Stimulated activated naive CD8-positive, alpha-beta T cell treated with anti-CD3 and anti-CD28 coated beads, Interleukin-15, Interleukin-2, amounts not matched to agents 100 U/mL and 50 U/mL, for 24 hours (primary cell): Measurements from ENCODE around the gene CCDC171.

Experiments used
- ATAC-seq: fragments of 150-1000 bp; cut with Tn5 transposase; one replicate; pipeline ENCODE4 v1.10.0; 2021
- DNase-seq: peaks from one replicate; pipeline ENCODE4 v3.0.0; 2021

Gene CCDC171

DNA sequence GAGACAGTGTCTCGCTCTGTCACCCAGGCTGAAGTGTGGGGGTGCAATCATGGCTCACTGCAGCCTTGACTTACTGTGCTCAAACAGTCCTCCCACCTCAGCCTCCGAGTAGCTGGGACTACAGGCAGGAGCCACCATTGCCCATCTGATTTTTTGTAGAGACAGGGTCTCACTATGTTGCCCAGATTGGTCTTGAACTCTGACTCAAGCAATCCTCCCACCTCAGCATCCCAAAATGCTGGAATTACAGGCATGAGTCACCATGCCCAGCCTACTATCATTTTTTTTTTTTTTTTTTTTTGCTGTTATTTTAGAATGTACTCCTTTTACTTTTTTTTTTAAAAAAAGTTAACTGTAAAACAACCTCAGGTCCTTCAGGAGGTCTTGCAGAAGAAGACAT lies 449.0 kb downstream of the CCDC171 start:
- no peak for ATAC-seq
- DNase-seq, result no peak

DNA sequence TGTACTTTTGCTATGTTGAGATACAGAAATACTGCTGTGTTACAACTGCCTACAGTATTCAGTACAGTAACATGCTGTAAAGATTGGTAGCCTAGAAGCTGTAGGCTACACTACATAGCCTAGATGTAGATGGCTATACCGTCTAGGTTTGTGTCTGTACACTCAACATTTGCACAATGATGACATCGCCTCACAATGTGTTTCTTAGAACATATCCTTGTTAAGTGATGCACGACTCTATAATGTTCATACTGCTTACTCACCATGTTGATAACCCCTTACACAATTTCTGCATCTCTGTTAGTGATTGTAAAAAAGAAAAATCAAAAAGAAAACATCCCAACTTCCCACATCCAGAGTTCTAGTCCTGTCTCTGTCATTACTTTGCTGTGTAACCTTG lies 450.0 kb downstream of the CCDC171 start:
- DNase-seq (no peak), ATAC-seq (no peak)

DNA sequence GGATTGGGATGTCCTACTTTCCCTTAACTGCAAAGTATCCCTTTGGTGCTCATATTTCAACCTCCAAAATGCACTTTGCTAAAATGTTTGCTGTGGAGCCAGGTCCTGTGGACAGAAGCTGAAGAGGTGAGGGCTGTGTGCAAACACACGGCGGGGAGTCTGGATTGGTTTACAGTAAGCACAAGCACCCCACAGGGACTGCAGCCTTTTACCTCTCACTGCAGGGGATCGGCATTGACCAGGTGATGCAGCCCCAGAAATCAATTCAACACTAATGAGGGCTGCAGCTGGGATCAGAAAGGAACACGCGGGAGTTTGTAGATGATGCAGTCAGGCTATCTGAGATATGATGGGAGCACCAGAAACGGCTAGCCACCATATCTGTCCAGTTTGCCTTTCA lies 450.9 kb downstream of the CCDC171 start:
- ATAC-seq (no peak), DNase-seq (no peak)

DNA sequence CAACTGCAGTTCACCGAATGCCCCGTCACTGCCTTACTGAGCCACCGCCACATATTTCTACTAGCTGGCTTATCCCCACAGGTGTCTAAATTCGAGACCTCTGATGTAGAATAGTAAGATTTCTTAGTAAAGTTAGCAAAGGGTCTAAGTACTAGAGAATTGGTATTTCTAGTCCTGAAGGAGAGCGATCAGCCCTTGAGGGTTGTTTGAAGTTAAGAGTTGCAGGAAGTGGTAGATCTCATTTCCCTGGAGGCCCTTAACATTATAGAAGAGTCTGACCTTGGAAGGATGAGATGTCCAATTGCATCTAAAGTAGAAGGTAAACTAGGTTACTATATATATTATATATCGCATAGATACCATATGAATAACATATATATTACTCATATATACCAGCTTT lies 451.8 kb downstream of the CCDC171 start:
- DNase-seq (no peak), ATAC-seq (no peak)

DNA sequence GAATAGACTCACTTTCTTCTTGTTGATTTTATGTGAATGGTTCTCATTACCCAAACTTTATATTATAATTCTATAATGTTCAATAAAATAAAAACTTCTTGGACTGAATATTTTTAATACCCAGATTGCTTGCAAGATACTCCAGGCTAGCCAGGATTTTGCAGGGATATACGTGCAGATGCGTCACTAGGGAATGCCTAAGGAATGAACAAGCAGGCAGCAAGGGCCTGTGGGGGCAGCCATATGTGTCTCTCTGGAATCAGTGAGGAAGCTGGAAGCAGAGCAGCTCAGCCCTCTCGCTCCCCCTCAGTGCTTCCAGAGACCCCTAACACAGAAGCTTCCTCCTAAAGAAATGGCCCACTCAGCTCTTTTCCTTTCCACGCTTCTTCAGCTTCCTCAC lies 457.4 kb downstream of the CCDC171 start:
- ATAC-seq (no peak), DNase-seq (no peak)

DNA sequence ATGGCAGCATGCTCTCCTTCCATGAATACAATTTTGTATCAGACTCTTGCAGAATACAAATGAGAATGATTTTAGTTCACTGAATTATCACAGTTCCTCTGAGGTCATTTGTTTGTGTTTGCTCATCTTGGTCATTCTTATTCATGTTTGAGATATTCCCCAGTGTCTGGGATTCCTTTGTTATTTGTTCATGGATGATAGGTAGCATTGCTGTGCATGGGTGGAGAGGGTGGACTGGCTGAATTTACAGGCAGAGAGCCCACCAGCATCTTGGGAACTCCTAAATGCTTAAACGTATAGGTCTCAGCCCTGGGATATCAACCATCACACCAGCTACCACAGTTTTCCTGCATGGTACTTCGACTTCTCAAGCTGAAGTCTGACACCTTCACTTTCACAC lies 459.8 kb downstream of the CCDC171 start:
- DNase-seq (no peak), ATAC-seq (no peak)

DNA sequence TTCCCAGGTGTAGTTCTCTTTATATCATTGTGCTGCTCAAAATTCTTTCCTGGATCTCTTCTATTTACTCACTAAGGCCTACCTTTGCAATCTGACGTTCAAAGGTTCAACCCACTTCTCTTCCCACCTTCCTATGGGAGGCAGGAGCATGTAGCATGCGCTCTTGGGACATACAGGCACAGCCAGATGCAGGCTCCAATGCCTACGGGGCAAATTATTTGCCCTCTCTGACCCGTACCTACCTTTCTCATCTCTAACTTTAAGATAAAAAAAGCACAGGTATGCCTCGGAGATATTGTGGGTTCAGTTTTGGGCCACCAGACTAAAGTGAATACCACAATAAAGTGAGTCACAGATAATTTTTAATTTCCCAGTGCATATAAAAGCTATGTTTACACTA lies 460.5 kb downstream of the CCDC171 start:
- DNase-seq, result no peak
- ATAC-seq, result no peak

DNA sequence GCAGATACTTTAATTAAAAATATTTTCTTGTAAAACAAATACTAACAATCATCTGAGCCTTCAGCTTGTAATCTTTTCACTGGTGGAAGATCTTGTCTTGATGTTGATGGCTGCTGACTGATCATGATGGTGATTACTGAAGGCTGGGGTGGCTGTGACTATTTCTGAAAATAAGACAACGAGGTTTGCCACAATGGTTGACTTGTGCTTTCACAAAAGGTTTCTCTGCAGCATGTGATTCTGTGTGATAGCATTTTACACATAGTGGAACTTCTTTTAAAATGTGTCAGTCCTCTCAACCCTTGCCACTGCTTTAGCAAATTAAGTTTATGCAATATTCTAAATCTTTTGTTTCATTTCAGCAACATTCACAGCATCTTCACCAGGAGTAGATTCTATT lies 461.0 kb downstream of the CCDC171 start:
- ATAC-seq, result no peak

DNA sequence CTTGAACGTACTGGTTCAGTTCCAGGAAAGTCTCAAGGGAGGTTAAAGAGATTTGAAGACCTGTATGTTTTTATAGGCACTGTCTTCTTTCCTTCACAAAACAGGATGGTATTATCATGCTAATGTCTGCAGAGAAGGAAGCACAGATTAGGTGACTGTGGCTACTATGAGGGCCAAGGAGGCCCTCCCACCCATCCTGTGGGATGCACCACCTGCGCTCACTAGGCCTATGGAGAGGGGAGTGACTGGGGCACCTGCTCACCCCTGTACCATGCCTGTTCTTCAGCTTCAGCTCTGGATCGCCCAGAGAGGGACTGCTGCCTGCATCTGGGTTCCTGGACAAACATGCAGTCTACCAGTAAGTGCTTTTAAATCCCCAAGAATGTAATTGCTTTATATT lies 469.4 kb downstream of the CCDC171 start:
- ATAC-seq (no peak), DNase-seq (no peak)

More for the DNA sequence above, 461.0 kb downstream of the CCDC171 start:
- DNase-seq, result no peak

DNA sequence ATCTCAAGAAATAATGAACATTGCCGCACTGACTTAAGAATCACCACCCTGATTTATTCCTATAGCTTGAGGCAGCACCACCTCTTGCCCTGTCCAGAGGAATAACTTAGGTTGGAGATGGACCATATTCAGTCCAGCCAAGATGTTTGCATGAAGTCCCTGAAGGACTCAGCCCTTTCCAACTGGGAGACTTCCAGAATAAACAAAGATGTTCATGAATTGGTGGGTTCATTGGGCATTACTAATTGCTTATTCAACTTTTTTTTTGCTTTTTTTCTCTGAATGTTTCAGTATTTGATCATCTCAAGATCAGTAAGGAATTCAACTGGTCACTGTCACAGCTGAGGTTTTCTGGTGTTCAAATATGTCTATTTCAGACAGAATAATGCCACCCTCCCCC lies 470.6 kb downstream of the CCDC171 start:
- DNase-seq (no peak), ATAC-seq (no peak)
